HG03354 (cell line): ENCODE measurements around the gene ALG2.
A peak's percentile ranks its signal among the peaks of the same experiment; 100 is the strongest.

ENCODE experiments used
- ATAC-seq: cut with Tn5 transposase; IDR thresholded peaks from one replicate; pipeline ENCODE4 v1.9.1; 2021; ENCODE audit warnings: mild to moderate bottlenecking; ENCODE audit not compliant: unreplicated experiment, poor library complexity, severe bottlenecking

Gene ALG2, protein sequence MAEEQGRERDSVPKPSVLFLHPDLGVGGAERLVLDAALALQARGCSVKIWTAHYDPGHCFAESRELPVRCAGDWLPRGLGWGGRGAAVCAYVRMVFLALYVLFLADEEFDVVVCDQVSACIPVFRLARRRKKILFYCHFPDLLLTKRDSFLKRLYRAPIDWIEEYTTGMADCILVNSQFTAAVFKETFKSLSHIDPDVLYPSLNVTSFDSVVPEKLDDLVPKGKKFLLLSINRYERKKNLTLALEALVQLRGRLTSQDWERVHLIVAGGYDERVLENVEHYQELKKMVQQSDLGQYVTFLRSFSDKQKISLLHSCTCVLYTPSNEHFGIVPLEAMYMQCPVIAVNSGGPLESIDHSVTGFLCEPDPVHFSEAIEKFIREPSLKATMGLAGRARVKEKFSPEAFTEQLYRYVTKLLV

DNA sequence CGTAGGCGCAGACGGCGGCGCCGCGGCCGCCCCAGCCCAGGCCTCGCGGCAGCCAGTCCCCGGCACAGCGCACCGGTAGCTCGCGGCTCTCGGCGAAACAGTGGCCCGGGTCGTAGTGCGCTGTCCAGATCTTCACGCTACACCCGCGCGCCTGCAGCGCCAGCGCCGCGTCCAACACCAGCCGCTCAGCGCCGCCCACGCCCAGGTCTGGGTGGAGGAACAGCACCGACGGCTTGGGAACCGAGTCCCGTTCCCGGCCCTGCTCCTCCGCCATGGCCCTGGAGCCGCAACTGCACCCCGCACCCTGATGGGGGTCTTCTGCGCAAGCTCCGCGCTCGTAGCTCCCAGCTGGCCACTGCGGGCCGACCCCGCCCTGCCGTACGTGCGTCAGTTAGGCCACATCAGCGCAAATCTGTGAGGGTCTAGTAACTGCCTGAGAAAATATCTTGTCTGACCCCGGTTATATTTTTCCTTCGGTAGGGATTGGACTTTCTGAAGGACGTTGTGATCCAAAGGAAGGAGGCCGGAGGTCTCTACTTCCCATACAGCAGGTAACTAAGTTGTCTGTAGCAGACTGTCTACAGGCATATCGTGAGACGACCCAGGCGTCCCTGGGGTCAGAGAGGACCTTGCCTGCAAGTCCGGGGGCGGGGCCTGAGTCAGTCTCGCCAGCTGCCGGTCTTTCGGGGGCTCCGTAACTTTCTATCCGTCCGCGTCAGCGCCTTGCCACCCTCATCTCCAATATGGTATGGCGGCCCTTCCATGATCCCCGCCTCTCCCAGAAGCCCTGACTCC lies at the start of gene ALG2, which contains the start of gene SEC61B:
ALG2 (minus strand) TSS at position 322 of the 795 bp plus-strand sequence; CDS start at position 274, 48 bp downstream.
SEC61B (plus strand) TSS at position 662 of the 795 bp plus-strand sequence; CDS start at position 744, 82 bp downstream.
- ATAC-seq = peak; percentile 91

DNA sequence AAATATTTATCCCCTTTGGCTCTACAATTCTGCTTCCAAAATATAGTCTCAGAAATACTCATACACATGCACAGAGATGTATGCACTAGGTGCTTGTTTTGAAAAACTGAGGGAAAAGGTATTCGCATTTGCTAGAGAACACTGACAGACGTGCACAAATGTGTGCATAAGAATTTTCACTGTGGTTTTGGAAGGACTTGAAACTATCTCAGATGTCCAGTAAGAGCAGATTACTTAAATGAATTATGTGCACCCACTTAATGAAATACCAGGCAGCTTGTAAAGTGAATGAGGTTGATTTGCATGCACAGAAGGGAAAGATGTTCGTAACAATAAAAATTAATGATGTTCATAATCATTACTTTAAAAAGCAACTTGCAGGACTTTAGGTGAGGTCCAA lies 48.7 kb upstream of the ALG2 start:
- no peak for ATAC-seq

DNA sequence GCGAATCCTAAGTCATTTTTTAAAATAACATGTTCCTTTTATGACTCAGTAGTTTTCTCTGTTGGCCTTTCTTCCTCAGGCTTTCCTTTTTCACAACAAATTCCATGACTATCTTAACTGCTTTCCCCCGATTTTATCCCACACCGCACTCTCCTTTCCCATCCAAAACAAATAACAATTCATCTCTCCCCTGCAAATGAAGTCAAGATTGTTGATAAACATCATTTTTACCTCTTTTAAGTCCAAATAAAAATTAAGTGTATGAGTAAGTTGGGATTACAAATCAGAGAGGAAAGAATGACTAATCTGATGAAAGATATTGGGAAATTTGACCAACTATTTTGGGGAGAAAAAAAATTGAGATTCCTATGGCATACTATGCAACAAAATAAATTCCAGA lies 47.7 kb upstream of the ALG2 start:
- no peak for ATAC-seq

DNA sequence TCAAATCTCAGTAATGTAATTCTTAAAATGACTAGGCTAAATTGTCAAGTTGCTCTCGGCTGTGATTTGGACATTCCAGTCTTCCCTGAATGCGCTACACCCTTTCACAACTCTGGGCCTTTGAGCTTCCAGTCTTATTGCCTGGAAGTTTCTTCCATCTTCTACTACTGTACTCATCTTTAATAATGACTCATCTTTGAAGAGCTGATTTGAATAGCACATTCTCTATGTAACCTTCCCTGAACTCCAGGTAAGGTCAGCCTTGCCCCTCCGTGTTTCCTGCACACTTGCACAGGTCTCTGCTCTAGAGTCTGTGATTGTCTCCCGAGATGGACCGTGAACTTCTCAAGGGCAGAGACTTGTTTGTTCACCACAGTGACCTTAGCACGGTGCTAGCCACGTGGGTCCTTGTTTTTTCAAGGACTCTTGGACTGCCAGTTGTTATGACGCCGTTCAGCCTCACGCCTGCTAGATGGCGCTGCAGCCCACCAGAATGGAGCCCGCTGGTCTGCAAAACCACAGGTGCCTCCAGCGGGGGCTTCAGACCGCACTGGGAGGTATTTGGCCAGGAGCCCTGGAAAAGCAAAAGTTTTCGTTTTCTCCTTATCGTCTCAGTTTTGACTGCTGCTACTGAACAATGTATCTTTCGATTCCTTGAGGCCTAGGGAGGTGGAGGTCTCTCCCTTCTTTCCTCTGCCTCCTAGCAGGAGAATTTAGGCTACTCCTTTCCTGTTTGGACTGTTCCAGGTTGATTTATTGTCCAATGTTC lies 44.7 kb upstream of the ALG2 start:
- peak; percentile 73 for ATAC-seq

DNA sequence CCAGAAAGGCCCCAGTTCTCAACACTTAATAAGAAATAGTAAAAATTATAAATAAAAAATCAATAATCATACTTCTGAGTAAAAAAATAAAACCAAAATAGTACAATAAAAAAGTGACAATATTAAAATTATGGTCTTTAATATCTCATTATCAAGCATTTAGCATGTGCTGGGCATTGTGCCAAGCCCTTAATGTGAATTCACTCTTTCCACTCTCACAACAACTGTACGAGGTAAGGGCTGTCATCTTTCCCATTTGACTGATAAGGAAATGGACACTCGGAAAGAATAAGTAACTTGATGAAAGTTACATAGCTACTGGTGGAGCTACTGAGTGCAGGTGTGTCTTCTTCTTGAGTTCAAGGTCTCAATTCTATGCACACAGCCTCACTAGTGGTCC lies 43.9 kb upstream of the ALG2 start:
- ATAC-seq = no peak

DNA sequence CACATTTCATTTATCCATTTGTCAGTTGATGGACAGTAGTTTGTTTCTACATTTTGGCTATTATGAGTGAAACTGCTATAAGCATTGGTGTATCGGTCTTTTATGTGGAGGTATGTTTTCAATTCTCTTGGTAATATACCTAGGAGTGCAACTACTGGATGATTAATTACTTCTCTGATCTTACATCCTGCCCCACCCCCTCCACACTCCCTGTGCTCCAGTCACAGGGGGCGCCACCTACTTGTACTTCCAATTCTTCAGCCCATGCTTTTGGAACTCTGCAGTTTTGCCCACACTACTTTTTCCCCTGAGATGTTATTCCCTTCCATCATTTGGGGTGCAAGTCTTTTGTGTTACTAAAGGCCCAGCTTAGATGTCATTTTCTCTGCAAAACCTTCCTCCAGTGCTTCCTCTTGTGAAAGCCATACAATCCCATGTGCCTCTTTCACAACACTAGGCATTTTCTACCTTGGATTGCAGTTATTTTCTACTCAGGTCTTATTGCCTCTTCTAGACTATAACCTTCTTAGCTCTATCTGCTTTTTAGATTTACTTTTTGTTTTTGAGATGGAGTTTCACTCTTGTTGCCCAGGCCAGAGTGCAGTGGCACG lies 42.4 kb upstream of the ALG2 start:
- ATAC-seq = no peak

DNA sequence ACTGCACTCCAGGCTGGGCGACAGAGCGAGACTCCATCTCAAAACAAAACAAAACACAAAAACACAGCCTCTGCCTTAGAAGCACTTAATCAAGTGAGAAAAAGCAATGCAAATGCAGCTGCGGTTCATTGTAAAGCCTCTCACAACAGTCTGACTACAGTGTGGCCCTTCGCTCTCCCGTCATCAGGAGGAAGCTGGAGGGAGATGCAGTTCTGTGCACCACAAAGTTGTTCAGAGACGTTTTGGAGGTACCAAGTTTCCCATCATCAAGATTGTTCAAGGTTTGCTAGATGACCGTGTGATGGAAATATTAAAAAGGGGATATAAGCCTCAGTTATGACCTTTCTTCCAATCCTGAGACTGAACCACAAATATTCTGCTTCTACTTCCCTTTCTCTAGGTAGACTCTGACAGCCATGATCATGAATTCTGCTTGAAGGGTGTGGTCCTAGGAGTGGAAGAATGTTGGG lies 41.2 kb upstream of the ALG2 start:
- ATAC-seq = peak; percentile 40

DNA sequence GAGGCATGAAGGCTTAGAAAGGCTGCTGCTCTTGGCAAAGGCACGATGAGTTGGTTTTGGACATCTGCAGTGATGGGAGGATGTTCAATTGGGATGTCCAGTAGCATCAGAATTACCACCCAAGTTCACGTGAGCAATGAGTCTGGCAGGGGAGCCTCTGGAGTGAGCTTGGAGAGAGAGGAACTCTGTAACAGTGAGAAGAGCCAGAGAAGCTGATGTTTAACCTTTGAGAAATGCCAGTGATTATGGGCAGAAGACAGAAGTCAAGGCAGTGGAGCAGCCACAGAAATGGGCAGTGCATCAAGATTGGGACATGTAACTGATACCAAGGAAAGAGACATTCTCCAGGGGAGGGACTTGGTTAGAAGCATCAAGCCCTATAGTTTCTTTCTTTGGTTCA lies 40.2 kb upstream of the ALG2 start:
- no peak for ATAC-seq

DNA sequence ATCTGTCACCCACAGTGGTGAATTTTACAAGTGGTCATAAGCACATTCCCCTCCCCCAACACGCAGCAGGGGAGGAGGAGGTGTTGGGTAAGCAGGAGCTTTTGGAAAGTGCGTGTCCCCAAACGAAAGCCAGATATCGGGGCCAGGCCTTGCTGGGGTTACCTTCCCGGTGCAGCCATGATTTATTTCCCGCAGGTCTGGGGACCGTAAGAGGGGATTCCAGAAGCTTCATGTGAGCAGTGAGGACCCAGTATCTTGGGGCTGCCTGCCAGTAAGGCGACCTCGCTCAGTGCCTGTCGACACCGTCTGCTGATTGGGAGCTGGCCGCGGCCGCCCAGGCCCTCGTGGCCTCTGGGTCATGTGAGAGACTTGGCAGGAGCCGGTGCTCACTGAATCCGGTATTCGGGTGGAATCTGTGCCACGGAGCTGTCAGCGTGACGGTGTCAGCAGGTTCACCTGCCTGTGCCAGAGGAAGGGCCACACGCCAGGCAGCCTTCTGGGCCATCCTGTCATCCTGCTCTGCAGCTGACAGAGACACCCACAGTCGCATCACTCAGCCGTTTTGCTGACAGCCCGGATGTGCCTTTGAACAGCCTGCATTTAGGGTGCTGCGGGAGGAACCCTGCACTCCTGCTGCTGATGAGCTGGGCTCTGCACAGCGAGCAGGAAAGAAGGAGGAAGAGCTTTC lies 37.6 kb upstream of the ALG2 start:
- ATAC-seq = no peak

DNA sequence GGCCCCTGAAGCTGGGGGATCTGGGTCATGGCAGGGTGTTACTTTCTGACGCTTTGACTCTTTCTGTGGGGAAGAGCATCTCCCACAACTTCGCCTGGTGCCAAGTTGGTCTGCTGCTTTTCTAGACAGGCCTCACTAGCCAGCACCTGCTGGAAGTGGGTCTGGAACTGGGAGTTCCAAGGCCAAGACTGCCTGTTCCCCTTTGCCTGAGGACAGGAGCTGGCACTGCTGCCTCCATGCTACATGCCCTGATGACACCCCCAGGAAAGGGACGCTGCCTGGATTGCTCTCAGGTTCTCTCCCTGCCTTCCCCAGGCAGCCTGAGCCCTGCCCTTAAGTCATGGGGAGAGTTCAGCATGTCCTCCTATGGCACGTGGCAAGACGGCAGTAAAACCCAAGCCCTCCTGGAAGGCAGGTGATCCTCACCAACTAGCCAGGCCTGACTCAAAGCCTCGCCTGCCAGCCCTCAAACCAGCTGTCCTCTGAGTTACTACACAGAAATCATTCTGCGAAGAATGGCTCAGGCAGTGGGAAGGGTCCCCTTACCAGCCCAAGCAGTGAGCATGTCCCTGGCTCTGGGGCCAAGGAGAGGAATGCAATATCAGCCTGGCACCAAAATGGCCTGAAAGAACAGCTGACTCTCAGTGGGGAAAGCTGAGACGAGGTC lies 36.1 kb upstream of the ALG2 start:
- no peak for ATAC-seq

DNA sequence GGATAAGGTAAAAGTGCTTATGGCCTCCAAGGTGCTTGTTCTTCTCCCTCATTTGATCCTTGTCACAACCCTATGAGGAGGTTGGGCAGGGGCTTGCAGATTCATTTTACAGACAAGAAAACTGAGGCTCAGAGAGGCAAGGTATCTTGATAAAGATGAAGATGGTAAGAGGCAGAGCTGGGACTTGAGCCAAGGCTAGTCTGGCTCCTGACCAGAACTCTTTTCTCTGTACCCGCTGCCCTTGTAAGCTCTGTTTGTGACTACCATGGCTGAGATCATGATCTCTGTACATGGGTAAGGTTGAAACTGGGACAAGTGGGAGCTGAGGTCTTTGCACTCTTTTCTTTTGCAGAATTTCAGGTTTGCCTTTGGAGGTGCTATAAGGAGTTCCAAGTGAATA lies 33.9 kb upstream of the ALG2 start:
- ATAC-seq = no peak

DNA sequence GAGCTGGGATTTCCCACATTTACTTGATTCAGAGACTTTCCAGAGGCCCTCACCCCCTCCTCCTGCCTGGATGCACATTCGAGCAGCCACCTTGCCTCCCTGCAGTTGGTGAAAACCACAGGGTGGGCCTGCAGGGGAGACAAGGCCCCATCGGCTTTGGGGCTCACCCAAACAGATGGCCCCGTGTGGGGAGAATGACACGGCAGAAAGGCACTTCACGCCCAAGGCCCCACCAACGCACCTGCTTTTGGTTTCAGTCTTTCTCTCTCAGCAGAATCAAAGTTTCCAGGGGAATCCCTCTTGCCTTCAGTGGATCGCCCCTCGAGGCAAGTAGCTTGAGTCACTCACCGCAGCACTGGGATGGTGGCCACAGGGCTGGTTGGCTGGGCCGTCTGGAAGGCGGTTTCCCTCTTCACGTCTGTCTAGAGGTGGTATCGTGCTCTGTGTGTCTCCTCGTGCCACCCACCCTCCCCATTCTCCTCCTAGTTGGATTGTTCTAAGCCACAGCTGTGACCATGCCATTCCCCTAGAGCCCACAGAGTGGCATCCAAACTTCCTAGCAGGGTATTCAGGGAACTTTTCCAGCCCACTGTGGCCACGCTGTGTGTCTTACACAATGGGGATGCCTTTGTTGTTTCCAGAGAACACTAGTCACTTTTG lies 32.2 kb upstream of the ALG2 start:
- peak; percentile 90 for ATAC-seq

DNA sequence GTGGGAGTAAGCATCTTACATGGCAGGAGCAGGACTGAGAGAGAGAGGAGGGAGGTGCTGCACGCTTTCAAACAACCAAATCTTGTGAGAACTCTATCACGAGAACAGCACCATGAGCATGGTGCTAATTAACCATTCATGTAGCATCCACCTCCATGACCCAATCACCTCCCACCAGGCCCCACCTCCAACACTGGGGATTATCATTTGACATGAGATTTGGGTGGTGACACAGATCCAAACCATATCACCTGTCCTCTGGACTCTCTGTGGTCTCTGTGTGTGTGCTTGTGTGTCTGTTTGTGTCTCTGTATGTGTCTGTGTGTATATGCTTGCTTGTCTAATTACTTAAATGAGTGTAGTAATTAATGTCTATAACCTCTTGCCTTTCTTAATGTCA lies 31.4 kb upstream of the ALG2 start:
- peak; percentile 49 for ATAC-seq

DNA sequence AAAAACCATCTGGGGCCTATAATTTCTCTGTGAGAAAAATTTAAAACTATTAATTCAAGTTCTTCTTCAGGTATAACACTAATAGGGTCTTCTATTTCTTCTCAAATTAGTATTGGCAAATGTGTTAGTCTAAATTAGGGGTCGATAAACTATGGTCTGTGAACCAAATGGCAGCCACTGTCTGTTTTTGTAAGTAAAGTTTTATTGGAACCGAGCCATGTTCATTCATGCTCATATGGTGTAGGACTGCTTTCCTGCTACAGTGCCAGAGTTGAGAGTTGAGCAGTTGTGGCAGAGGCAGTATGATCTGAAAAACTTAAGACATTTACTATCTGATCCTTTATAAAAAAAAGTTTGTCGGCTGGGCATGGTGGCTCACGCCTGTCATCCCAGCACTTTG lies 29.4 kb upstream of the ALG2 start:
- ATAC-seq = no peak

DNA sequence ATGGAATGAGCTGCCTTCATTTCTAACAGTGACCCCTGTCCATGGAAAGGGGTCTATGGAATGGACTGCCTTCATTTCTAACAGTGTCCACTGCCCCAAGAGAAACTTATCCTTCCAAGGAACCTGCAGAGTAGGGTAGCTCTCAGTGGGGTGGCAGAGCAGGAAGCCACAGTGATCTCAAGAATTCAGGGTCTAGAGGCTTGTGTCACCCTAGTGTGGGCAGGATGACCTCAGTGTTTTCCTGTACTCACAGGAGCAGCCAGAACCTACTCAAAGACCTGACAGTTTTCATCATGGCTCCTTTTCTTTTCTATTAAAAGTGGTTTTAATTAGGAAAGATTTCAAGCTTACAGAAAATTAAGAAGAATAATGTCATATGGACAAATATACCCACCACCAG lies 27.9 kb upstream of the ALG2 start:
- no peak for ATAC-seq

DNA sequence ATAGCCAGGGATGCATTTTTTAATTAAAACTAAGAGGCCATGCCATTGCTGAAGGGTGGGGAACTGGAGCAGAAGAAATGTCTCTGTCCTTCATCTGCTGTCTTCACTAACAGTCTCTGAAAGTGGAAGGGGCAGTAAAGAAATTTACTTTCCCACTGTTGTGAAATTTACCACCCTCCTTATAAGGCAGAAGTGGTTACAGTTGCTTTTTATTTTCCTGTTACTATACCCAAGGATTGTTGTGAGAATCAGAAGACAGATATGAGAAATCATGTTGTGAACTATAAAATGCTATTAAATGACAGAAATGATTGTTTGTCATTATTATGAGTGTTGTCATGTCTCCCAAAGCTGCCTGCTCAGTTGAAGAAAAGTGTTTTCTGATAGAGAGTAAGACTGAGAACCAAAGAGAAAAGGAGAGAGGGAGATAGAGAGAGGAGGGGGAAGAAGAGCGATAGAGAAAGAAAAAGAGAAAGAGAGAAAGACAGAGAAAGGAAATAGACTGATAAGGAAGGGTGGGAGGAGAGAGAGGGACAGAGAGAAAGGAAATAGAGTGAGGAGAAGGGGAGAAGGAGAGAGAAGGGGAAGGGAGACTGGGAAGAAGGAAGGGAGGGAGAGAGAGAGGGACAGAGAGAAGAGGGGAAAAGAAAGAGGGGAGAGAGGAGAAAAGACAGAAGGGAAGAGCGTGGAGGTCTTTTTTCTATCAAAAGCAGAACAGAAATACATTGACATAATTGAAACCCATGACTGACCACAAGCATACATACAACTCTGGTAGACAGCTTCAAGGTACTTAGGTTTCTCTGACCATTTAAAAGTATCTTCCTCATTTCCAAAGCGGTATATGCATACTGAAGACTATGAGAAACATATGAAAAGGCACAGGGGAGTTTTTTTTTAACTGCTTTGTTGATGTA lies 22.9 kb upstream of the ALG2 start:
- peak; percentile 97 for ATAC-seq

DNA sequence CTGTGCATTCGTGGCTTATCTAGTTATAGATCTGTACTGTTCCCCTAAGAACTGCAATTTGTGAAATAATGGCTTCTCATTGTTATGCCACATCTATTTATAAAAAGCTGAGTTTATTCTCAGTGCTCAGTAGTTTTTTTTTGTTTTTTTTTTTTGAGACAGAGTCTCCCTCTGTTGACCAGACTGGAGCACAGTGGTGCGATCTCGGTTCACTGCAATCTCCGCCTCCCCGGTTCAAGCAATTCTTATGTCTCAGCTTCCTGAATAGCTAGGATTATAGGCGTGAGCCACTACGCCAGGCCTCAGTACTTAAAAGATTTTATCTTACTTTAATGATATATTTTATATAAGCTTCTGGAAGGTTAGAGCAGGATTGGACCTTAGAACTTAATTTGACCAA lies 19.4 kb upstream of the ALG2 start:
- ATAC-seq = no peak
